AG04450 (cell line): Measurements from ENCODE around the gene GRM8. TPM values are rescaled to one million over a fixed set of nuclear protein-coding genes. Genes with fewer than 3 reads are reported as not detected.

Experiments used
- CTCF ChIA-PET: fragments of 300-600, 350-600 bp; formaldehyde crosslinking; extraction: SDS; loops from one replicate; lab custom pipeline; 2022; ENCODE audit warnings: antibody characterized with exemption, inconsistent platforms; lab: Charles Lee
- POLR2A ChIA-PET: fragments of 350-600 bp; formaldehyde crosslinking; extraction: SDS; loops from one replicate; lab custom pipeline; 2021; ENCODE audit warnings: antibody characterized with exemption, inconsistent platforms; lab: Yijun Ruan, JAX
- DNase-seq: peaks from one replicate; pipeline ENCODE4 v3.0.0-alpha.2; 2011; ENCODE audit warnings: low read depth, low spot score
- H3K27ac ChIP-seq: one replicate; pipeline ENCODE4 v1.5.1; 2012; ENCODE audit warnings: low read depth, low read length, control low read depth
- H3K27me3 ChIP-seq: one replicate; pipeline ENCODE4 v1.6.0; 2012; ENCODE audit warnings: low read length; ENCODE audit not compliant: control insufficient read depth, insufficient read depth
- H3K4me3 ChIP-seq: 2 replicates; pipeline ENCODE4 v1.5.1; 2011; ENCODE audit warnings: mild to moderate bottlenecking, low read depth, low read length, control low read depth
- H3K9me3 ChIP-seq: 2 replicates; pipeline ENCODE4 v1.5.1; 2012; ENCODE audit warnings: low read length; ENCODE audit not compliant: control insufficient read depth, insufficient read depth
- polyA plus RNA-seq: library from polyadenylated mRNA; depleted of rRNA; stranded (reverse); fragments of >200 nt; gene quantifications from 2 replicates; pipeline ENCODE4 v1.2.3, GENCODE V29; 2011
- TF ChIP-seq, protein P1 (sequence below): IDR thresholded peaks from 2 replicates; pipeline ENCODE4 v1.5.1; 2011; ENCODE audit warnings: low read depth, low read length, control low read depth, inconsistent platforms

Gene GRM8
- polyA plus RNA-seq, 1 experiment: not detected

DNA sequence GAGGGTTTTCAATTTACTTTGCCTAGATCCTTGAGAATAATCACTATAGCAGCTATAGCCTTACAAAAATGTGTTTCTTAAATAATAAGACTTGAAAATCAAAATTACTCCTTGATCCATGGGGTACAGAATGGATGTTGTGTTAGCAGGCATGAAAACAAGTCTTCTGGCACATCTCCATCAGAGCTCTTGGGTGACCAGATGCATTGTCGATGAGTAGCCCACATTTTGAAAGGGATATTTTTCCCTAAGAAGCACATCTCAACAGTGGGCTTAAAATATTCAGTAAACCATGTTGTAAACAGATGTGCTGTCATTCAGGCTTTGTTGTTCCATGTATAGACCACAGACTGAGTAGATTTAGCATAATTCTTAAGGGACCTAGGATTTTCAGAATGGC, 827.8 kb downstream of the GRM8 start:
- CTCF ChIA-PET: no interaction called here
- TF ChIP-seq, protein P1, sequence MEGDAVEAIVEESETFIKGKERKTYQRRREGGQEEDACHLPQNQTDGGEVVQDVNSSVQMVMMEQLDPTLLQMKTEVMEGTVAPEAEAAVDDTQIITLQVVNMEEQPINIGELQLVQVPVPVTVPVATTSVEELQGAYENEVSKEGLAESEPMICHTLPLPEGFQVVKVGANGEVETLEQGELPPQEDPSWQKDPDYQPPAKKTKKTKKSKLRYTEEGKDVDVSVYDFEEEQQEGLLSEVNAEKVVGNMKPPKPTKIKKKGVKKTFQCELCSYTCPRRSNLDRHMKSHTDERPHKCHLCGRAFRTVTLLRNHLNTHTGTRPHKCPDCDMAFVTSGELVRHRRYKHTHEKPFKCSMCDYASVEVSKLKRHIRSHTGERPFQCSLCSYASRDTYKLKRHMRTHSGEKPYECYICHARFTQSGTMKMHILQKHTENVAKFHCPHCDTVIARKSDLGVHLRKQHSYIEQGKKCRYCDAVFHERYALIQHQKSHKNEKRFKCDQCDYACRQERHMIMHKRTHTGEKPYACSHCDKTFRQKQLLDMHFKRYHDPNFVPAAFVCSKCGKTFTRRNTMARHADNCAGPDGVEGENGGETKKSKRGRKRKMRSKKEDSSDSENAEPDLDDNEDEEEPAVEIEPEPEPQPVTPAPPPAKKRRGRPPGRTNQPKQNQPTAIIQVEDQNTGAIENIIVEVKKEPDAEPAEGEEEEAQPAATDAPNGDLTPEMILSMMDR: no peak
- H3K9me3 ChIP-seq: no peaks in the 10 kb centered on the region
- no peaks in the 10 kb centered on the region for H3K27me3 ChIP-seq
- H3K27ac ChIP-seq: no peak overlapping the region
- no peak overlapping the region for H3K4me3 ChIP-seq
- DNase-seq: no peak
- POLR2A ChIA-PET: no interaction called here

DNA sequence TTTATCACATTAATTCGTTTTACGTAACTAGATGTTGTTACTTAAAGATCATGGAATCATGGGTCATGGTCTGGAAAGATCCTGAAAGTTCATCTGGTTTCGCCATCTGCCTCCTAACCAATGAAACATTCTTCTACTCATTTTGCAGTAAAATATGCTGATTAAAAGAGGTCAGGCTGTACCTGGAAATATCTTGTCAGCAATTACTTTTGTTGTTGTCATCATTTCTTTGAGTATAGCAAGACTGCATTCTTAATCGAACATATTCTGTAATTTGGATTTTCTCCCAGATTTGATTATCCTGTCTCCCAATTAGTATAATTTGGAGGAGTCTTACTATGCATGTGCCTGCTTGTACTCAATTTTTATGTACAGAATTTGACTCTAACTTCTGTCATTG, 833.7 kb downstream of the GRM8 start:
- no peak overlapping the region for H3K27ac ChIP-seq
- DNase-seq: no peak
- no peak overlapping the region for H3K4me3 ChIP-seq
- ChIA-PET POLR2A (no interaction called here), CTCF (no interaction called here)
- no peaks in the 10 kb centered on the region for H3K9me3 ChIP-seq
- TF ChIP-seq, protein P1: no peak
- H3K27me3 ChIP-seq: no peaks in the 10 kb centered on the region

DNA sequence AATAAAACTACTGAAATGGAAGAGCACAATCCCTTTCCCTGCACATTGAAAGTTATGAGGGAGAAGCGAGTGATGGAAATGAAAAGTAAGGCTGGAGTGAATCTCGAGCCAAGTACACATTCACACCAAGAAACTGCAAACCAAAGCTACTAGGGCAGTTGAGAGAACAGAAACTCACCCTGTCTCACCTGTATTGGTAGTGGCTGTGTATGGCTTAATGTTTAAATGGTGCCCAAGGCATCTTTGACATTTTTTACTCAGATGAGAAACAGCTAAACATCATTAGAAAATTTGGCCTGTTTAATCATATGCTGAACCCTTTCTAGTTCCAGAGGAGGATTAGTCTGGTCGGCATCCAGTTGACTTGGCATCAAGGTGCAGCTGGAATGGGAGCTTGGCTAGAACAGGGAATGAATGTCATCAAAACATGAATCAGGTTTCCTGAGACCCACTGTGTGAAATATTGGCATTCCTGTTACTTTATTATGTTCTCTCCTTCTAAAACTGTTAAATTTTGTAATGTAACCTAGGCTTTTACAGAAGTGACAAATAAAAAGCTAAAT, 840.8 kb downstream of the GRM8 start:
- no peaks in the 10 kb centered on the region for H3K27me3 ChIP-seq
- no peak overlapping the region for H3K27ac ChIP-seq
- CTCF ChIA-PET: no interaction called here
- H3K9me3 ChIP-seq: no peaks in the 10 kb centered on the region
- H3K4me3 ChIP-seq: no peak overlapping the region
- TF ChIP-seq, protein P1: no peak
- DNase-seq: no peak
- POLR2A ChIA-PET: no interaction called here

DNA sequence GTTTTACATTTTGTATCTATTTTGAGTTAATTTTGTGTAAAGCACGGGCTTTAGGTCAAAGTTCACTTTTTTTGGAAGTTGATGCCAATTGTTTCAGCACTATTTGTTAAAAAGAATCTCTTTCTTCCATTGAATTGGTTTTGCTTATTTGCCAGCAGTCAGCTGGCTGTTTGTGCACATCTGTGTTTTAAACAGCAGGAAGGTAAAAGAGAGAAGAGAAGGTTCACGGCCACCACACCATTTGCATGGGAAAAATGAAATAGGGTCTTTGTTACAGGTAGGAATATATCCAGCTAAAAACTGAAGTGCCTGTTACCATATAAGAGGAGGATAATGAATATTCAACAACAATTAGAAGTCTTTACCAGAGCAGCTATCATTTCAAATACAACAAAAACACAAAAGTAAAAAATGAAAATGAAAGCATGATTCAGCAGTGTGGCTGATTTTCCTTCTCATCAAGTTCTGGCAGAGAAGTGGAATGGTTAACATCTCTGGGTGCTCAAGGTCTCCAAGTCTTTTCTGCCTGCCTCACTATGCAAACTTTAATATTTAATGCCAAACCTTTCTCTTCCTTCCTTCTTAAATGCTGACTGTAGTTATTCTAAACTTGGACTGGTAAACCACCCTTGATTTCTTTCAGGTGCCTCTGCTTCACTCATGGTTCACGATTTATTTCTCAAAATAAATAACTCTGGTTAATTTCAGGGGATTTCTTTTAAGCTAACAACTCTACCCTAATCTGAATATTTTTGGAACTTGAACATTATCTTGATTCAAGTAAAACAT, 841.5 kb downstream of the GRM8 start:
- CTCF ChIA-PET: no interaction called here
- TF ChIP-seq, protein P1: no peak

DNA sequence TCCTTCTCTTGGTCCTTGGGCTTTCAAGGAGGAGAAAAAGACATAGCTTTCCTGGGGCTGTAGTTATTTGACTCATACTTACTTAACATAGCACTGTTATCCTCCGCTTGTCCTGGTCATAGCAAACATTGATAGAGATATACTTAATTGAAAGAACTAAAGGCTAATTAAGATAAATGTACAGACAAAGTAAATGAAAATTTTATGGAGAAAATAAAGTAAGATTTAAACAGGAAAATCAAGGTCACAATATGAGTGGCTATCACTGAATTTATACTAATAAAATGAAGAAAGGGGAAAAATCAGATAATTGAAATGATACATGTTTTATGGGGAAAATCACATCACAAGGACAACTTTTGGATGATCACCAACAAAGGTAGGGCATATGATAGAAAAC, 849.7 kb downstream of the GRM8 start:
- TF ChIP-seq, protein P1: no peak
- Histone ChIP-seq H3K27ac (no peak overlapping the region), H3K9me3 (peaks cover 3% of the 10 kb centered on the region; the same call in 1 of the 2 replicates), H3K27me3 (no peaks in the 10 kb centered on the region), H3K4me3 (no peak overlapping the region)
- ChIA-PET POLR2A (no interaction called here), CTCF (no interaction called here)
- no peak for DNase-seq

More for the DNA sequence above, 841.5 kb downstream of the GRM8 start:
- no peak for DNase-seq
- Histone ChIP-seq H3K9me3 (no peaks in the 10 kb centered on the region), H3K27me3 (no peaks in the 10 kb centered on the region), H3K27ac (no peak overlapping the region), H3K4me3 (no peak overlapping the region)
- POLR2A ChIA-PET: no interaction called here
